Vagina (tissue), 2 donors: ENCODE measurements around the gene COX4I2. TPM values are rescaled to one million over a fixed set of nuclear protein-coding genes. Genes with fewer than 3 reads are reported as not detected.
A peak's percentile ranks its signal among the peaks of the same experiment; 100 is the strongest.

Source experiments
- DNase-seq, 2 donors: peaks; one replicate each; pipeline ENCODE4 v3.0.0-alpha.2; 2017; ENCODE audit errors: extremely low spot score in 2 of 2
- H3K27ac ChIP-seq: fragments of 200-600 bp; sonication (generic); one replicate; pipeline ENCODE4 v1.5.1; 2019
- H3K27me3 ChIP-seq: fragments of 200-600 bp; sonication (generic); one replicate; pipeline ENCODE4 v1.5.1; 2019
- H3K36me3 ChIP-seq, 2 donors: fragments of 200-600 bp; sonication (generic); one replicate each; pipeline ENCODE4 v1.5.1; 2017 to 2019
- H3K4me1 ChIP-seq: fragments of 200-600 bp; sonication (generic); one replicate; pipeline ENCODE4 v1.5.1; 2019
- H3K4me3 ChIP-seq, 2 donors: fragments of 200-600 bp; sonication (generic); 1 replicate in 1 of 2; 2 replicates in 1 of 2; pipeline ENCODE4 v1.5.1; 2016 to 2019
- H3K9me3 ChIP-seq: fragments of 200-600 bp; sonication (generic); one replicate; pipeline ENCODE4 v1.5.1; 2019
- CTCF ChIP-seq, 3 experiments: fragments of 450-650 bp in 2 of 3; fragments of 200-600 bp in 1 of 3; sonication (generic) in 1 of 3; IDR thresholded peaks; one replicate each; pipeline ENCODE4 v1.5.1; 2017 to 2019; ENCODE audit warnings: antibody characterized with exemption in 3 of 3, mild to moderate bottlenecking in 2 of 3, moderate library complexity in 2 of 3
- POLR2A ChIP-seq, 2 donors: fragments of 450-650 bp; IDR thresholded peaks; one replicate each; pipeline ENCODE4 v1.6.1; 2017; ENCODE audit warnings: antibody characterized with exemption in 2 of 2, mild to moderate bottlenecking in 2 of 2, moderate library complexity in 2 of 2
- POLR2AphosphoS5 ChIP-seq, 2 donors: sonication (generic); formaldehyde crosslinking; IDR thresholded peaks; one replicate each; pipeline ENCODE4 v1.9.0; 2017; ENCODE audit warnings: antibody characterized with exemption in 2 of 2, mild to moderate bottlenecking in 2 of 2, low read depth in 1 of 2; ENCODE audit not compliant: insufficient read depth in 1 of 2
- intact Hi-C: fragments of 100-400 bp; cut with DNase I; formaldehyde crosslinking; loops from one replicate; pipeline ENCODE4 v1.15.1; 2023
- total RNA-seq: library from RNA; depleted of rRNA; stranded (reverse); fragments of >200 nt; gene quantifications from one replicate; pipeline ENCODE4 v1.2.3, GENCODE V29; 2016

The COX4I2 gene
- total RNA-seq, 1 donor from 2014 or later = 2.5 TPM

DNA sequence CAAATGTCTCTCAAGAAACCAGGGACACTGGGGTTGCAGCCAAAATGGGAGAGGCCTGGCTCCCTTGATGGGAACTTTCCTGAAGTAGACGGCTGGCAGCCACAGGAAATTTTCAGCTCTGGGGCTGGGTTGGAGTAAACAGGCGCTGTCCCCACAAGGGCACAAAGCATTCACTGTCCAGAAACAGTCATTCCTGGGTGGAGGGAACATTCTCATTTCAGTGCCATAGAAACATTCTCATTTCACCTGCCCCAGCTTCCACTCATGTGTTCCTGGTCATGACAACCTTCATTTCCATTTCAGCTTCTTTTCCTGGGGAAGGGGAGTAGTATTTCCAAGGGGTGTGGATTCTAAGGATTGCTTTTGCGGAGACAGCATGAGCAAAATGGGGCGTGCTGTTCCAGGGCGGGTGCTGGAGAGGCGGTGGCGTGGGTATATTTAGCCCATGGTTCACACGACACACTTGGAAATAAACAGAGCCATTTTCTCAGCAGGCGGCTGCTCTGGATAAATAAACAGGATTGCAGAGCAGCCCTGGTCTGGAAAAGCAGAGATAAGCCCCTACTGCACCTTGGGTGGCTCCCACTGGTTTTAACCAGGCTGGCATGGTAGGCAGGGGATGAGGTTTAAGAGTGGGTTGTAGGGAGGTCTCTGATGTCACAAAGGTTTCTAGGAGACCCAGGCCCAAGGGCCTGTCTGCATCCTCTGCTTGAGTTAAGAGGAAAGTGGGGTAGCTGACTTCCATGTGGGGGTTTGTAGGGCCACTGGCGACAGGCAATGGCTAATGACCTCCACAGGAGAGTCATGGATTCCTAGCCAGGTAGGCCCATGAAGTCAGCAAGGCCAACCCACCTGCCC, 32.9 kb downstream of the COX4I2 start:
- DNase-seq = no peak
- Histone ChIP-seq H3K9me3 (no peaks in the 10 kb centered on the region), H3K4me3 (no peak overlapping the region), H3K36me3 (peaks cover 0 to 5% of the 10 kb centered on the region in 2 donors), H3K4me1 (peaks cover 95% of the 10 kb centered on the region), H3K27me3 (no peaks in the 10 kb centered on the region), H3K27ac (peak overlapping the region; percentile 83)
- TF ChIP-seq CTCF (IDR thresholded peaks at IDR 0.05) = no peak
- TF ChIP-seq POLR2AphosphoS5 (IDR thresholded peaks at IDR 0.05; ENCODE audit: insufficient read depth in 1 of 2, low read depth in 1 of 2) = peak in 1 of 2 donors; percentile 38
- intact Hi-C loops = no loop called here

GRCh38 chr20:31671324-31671723, 33.6 kb downstream of the COX4I2 start:
- intact Hi-C loops = no loop called here
- H3K4me3 ChIP-seq = no peak overlapping the region
- no peak for TF ChIP-seq CTCF (IDR thresholded peaks at IDR 0.05)
- TF ChIP-seq POLR2AphosphoS5 (IDR thresholded peaks at IDR 0.05; ENCODE audit: insufficient read depth in 1 of 2, low read depth in 1 of 2) = no peak
- no peak for TF ChIP-seq POLR2A (IDR thresholded peaks at IDR 0.05)
- peaks cover 95% of the 10 kb centered on the region for H3K4me1 ChIP-seq
- H3K27ac ChIP-seq = peak overlapping the region; percentile 83
- no peak for DNase-seq
- H3K36me3 ChIP-seq = no peaks in the 10 kb centered on the region
- no peaks in the 10 kb centered on the region for H3K9me3 ChIP-seq
- no peaks in the 10 kb centered on the region for H3K27me3 ChIP-seq

- H3K4me1 ChIP-seq = peaks cover 92% of the 10 kb centered on the region
- H3K9me3 ChIP-seq = no peaks in the 10 kb centered on the region
- peak overlapping the region; percentile 83 for H3K27ac ChIP-seq
- no peak overlapping the region for H3K4me3 ChIP-seq
- TF ChIP-seq CTCF (IDR thresholded peaks at IDR 0.05) (no peak), POLR2AphosphoS5 (IDR thresholded peaks at IDR 0.05; ENCODE audit: insufficient read depth in 1 of 2, low read depth in 1 of 2) (no peak), POLR2A (IDR thresholded peaks at IDR 0.05) (no peak)
- no peaks in the 10 kb centered on the region for H3K36me3 ChIP-seq
- H3K27me3 ChIP-seq = no peaks in the 10 kb centered on the region
- intact Hi-C loops = no loop called here
- DNase-seq = no peak
These were observed 35.7 kb downstream of the COX4I2 start for GRCh38 chr20:31673435-31673834.

DNA sequence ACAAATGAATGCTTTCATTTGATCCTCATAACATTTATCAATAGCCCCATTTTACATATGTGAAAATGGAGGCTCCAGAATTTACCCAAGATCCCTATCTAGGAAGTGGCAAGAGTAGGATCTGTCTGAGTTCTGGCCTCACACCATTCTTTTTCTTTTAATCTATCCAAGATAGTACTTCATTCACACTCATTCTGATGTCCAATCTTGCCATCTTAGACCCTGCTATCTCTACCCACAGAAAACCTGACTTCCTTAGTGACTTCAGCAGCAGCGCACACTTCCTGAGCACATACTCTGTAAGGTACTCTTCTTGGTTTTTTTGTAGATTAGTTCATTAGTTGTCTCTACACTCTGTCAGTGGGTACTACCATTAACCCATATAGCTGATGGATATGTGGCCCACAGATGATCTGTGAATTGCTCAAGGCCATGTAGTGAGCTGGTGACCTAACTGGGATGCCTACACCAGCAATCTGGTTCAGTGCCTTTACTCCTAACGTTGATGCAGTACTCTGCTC, 36.3 kb downstream of the COX4I2 start:
- peak overlapping the region; percentile 83 for H3K27ac ChIP-seq
- no peak for DNase-seq
- peaks cover 92% of the 10 kb centered on the region for H3K4me1 ChIP-seq
- TF ChIP-seq POLR2A (IDR thresholded peaks at IDR 0.05) (no peak), POLR2AphosphoS5 (IDR thresholded peaks at IDR 0.05; ENCODE audit: insufficient read depth in 1 of 2, low read depth in 1 of 2) (no peak), CTCF (IDR thresholded peaks at IDR 0.05) (no peak)
- H3K9me3 ChIP-seq = no peaks in the 10 kb centered on the region
- intact Hi-C loops = no loop called here
- H3K36me3 ChIP-seq = no peaks in the 10 kb centered on the region
- H3K4me3 ChIP-seq = no peak overlapping the region
- H3K27me3 ChIP-seq = no peaks in the 10 kb centered on the region
